ENCODE measurements around the gene KCTD19.

Gene KCTD19

GRCh38 chr16:67312719-67313118 is 13.8 kb downstream of the KCTD19 start:
- no peak for DNase-seq

DNA sequence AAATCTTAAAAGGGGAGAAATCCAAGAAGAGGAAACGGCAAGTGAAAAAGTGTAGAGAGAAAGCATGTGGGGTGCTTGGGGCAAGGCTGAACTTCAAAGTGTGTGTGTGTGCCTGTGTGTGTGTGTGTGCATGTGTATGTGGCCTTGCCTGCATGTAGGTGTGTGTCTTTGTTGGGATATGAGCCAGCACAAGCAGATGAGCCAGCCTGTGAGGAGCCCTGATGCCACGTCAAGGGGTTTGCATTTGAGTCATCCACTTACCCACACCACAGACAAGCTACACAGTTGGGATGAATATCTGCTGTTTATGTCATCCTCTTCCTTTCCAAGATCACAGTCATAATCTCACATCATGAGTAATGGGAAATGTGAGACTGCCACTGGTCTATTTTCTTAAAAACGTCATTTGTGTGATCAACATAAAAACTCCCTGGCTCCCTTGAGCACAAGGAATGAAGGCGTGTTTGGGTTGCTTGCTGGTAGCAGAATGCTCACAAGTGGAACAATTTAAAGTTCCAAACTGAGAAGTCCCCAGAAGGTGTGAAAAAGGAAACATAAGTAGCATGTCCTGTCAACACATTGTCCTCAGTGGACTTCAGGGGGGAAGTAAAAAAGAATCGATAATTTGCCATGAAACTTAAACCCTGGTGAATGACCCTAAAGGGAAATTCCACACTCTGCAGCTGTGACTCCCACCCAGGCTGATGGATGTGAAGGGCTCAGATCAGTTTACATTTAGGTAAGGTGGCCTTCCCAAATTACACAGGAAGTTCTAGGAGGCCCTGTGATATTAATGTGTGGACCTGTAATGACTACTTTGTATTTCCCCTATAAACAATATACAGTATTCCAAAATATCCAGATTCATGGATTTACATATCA is 14.7 kb downstream of the KCTD19 start:
- no peak for DNase-seq

DNA sequence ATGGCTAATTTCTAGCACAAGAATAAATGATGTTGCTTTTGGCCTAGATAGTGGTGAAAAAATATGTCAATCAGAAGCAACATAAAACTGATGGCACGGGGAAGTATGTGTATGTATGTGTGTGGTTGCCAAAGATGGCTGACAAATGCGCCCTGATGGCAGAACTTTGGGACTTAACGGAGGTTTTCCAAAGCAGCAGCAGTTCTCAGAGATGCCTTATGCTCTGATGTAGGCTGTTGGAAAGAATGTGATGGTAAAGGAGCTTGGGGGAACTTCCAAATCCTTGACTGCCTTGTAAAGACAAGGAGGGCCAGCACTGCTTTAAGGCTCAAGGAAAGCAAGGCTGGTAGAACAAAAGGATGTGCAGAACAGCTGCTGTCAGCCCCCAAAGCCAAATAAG is 16.0 kb downstream of the KCTD19 start:
- no peak for DNase-seq

- no peak for DNase-seq
Measured at GRCh38 chr16:67305216-67306071, 21.1 kb downstream of the KCTD19 start.

DNA sequence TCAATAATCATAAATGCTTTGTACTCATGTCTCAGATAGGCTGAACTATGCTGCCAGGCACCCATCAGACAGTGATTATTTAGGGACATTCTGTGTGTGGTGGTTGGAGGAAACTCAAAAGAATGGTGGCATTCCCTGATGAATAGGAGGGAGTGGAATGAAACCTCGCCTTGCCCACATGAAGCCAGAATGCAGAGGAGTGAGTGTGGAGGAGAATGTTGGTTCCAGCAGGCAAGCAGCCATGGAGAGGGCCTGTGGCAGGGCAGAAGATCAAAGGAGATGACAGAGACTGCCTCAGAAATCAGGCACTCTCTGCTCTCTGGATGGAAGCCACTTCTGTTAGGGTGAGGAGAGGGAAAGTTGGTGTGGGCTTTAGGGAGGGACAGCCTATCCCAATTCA is 22.5 kb downstream of the KCTD19 start:
- no peak for DNase-seq

- DNase-seq, result no peak
Measured at GRCh38 chr16:67302970-67303369, 23.6 kb downstream of the KCTD19 start.

DNA sequence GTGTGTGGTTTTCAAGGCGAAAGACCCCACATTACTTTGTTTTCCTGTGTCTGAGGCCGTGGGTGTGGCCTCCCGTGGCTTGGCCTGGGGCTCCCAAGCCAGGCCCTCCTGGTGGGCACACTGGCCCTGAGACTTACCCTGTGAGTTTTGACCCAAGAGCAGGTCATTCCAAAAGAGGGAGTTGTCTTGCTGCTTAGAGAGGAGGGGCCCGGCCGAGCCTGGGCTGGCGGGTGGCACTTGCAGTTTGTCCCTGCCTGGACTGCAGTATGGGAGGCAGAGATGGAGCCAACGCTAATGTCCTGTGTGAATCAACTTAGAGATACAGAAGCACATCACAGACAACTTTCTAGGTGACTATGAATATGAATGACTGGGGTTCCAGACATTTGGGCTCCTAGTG is 24.5 kb downstream of the KCTD19 start:
- no peak for DNase-seq

GRCh38 chr16:67301080-67301782 is 25.3 kb downstream of the KCTD19 start:
- no peak for DNase-seq

DNA sequence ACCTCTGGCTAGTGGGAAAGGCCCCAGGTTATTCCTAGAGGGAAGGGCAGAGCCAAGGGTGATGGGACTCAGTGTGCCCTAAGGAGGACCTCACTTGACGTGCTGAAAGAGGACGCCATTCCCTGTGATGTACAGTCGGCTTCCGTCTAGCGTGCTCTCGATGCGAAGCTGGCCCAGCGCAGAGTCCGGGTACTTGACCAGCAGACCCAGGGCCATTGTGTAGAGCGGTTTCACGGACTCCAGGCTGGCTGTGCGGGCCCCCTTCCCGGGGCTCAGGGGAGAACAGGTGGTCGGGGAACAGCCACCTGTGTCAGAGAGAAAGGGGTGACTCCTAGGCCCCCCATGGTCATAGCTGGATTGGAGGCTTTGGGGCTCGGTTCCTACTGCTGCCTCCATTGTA is 27.3 kb downstream of the KCTD19 start:
- DNase-seq, result no peak

DNA sequence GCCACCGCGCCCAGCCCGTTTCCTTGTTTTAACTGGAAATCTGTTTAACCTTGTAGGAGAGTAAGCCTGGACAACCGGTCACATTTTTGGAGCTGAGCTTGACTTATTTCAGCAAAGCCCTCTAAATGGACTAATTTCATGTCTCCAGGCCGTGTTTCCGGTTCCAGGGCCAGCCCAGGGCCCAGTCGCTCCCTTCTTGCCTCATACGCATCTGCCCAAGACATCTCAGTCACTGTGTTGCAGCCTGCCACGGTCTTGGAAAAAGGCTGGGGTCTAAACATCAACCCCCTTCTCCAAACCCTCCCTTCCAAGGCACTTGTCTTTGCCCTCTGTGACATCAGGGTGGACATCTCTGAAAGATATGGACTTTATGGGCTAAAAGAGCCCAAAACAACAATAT is 28.3 kb downstream of the KCTD19 start:
- DNase-seq, result no peak

- no peak for DNase-seq
Measured at GRCh38 chr16:67296420-67296819, 30.1 kb downstream of the KCTD19 start.

DNA sequence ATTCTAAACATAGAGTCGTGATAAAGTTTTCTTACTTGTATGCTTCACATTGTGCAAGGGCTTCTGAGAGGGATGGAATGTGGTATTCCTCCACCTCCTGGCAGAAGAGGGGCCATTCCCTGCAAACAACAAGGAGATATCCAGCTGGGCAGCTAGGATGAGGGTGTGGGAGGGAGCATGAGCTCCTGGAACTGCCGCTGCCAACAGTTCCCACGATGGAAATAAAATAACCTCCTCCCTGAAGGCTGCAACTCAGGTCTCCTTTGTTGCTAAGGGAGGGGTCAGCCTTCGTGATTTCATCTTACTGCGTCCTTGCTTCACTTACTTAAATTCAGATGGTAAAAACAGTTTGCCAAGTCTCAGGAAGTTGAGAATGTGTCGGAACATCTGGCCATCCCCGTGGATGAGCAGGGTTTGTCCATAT is 31.6 kb downstream of the KCTD19 start:
- no peak for DNase-seq

DNA sequence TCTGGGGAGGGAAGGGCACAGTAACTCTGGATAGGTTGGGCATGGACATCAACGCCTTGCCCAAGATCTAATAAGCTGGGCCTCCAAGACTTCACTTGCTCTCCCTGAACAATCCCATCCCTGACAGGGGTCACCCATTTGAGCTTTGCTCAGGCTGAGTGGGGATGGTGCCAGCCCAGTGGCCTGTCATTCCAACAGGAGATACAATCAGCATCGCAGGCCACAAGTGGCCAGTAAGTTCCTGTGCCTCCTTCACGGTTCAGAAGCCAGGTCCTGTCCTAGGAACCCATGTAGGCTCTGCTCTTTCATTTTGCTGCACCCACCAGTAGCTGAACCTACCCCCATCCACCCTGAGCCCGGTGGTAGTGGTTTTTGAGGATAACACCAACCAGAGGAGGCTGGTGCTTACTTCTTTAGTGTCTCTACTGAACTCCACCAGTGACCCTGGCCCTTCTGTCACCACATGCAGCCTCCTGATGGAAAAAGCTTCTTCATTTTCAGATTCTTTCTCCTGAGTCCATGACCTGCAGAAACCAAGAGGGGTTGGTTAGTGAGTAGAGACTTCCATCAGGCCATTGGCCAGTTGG is 32.3 kb downstream of the KCTD19 start:
- no peak for DNase-seq

GRCh38 chr16:67291461-67291860 is 35.1 kb downstream of the KCTD19 start:
- no peak for DNase-seq

- no peak for DNase-seq
Measured at GRCh38 chr16:67287960-67288359, 38.6 kb downstream of the KCTD19 start.

- no peak for DNase-seq
Measured at GRCh38 chr16:67286441-67287235, 39.9 kb downstream of the KCTD19 start.

- DNase-seq, result no peak
Measured at GRCh38 chr16:67284699-67285646, 41.6 kb downstream of the KCTD19 start.

DNA sequence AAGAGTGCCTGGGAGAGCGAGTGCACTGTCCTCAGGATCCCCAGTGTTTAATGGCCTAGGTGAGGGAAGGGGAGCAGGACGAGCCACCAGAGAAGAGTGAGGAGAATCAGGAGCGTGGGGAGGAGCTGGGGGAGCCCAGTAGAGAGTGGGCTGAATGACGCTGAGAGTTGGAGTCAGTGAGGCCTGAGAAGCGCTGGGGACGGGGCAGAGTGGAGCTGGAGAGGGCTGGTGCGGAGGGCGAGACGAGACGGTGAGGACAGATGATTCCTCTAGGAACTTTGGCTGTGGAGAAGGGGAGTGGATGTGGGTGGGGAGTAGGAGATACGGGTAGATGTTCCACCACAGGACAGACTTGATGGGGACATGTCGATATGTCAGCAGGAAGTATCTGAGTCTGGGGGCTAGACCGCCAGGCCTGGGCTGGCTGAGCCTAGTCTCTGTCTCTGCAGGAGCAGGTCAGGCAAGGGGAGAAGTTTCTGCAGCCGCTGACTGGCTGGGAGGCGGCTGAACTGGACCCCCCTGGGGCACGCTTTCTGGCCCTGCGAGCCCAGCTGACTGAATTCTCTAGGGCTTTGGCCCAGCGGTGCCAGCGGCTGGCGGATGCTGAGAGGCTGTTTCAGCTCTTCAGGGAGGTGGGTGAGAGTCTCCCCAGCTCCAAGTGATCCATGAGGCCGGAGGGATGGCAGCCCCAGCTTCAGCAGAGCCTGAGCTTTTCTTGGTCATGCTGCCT is 42.5 kb downstream of the KCTD19 start:
- DNase-seq, result no peak

- no peak for DNase-seq
Measured at GRCh38 chr16:67283039-67283825, 43.3 kb downstream of the KCTD19 start.
